Lung (tissue), 16 donors: ENCODE measurements around the gene ATP2B3. TPM values are rescaled to one million over a fixed set of nuclear protein-coding genes. Genes with fewer than 3 reads are reported as not detected.

ENCODE experiments used
- ATAC-seq: fragments of 200-7000 bp; cut with Tn5 transposase; one replicate; pipeline ENCODE4 v1.9.1; 2020; ENCODE audit warnings: moderate number of reproducible peaks; ENCODE audit not compliant: insufficient read depth, low FRiP score
- DNase-seq, 3 donors: peaks; one replicate each; pipeline ENCODE4 v3.0.0-alpha.2; 2013 to 2017
- H3K27ac ChIP-seq, 2 donors: one replicate each; pipeline ENCODE4 v1.5.1; 2013; ENCODE audit warnings: mild to moderate bottlenecking in 2 of 2, moderate library complexity in 2 of 2, control low read depth in 1 of 2, inconsistent platforms in 1 of 2, low read depth in 1 of 2, low read length in 1 of 2
- H3K27me3 ChIP-seq, 3 donors: one replicate each; pipeline ENCODE4 v1.5.1; 2013; ENCODE audit warnings: low read length in 2 of 3; ENCODE audit not compliant: control insufficient read depth in 3 of 3, insufficient read depth in 3 of 3
- H3K36me3 ChIP-seq, 4 donors: one replicate each; pipeline ENCODE4 v1.5.1; 2013; ENCODE audit warnings: low read length in 4 of 4, mild to moderate bottlenecking in 1 of 4, moderate library complexity in 1 of 4; ENCODE audit not compliant: control insufficient read depth in 4 of 4, insufficient read depth in 4 of 4
- H3K4me1 ChIP-seq, 5 donors: one replicate each; pipeline ENCODE4 v1.5.1; 2013; ENCODE audit warnings: low read length in 5 of 5, mild to moderate bottlenecking in 2 of 5, moderate library complexity in 1 of 5; ENCODE audit not compliant: control insufficient read depth in 5 of 5, insufficient read depth in 5 of 5
- H3K4me3 ChIP-seq: one replicate; pipeline ENCODE4 v1.5.1; 2013; ENCODE audit warnings: mild to moderate bottlenecking, control low read depth, moderate library complexity
- H3K9ac ChIP-seq, 2 donors: one replicate each; pipeline ENCODE4 v1.5.1; 2013; ENCODE audit warnings: low read length in 2 of 2, control low read depth in 1 of 2; ENCODE audit not compliant: insufficient read depth in 1 of 2
- H3K9me3 ChIP-seq, 4 donors: one replicate each; pipeline ENCODE4 v1.5.1; 2013; ENCODE audit warnings: low read length in 3 of 4, mild to moderate bottlenecking in 1 of 4, moderate library complexity in 1 of 4; ENCODE audit not compliant: control insufficient read depth in 4 of 4, insufficient read depth in 3 of 4
- WGBS, 2 donors: extraction: QIAGEN DNeasy Blood & Tissue Kit; methylation state at CpG; one replicate each; pipeline ENCODE4 v1.1.7; 2013; 5-methylcytosine and 5-hydroxymethylcytosine counted together
- long read RNA-seq, 5 donors: transcript quantifications; one replicate each; lab custom pipeline, GENCODE V29; 2026
- polyA plus RNA-seq, 2 donors: library from polyadenylated mRNA; stranded (reverse); fragments of 200-250 nt; gene quantifications; one replicate each; pipeline ENCODE4 v1.2.1, GENCODE V29; 2013
- total RNA-seq, 2 donors: library from RNA; depleted of rRNA in 1 of 2; stranded (reverse); fragments of >200 nt in 1 of 2; gene quantifications; one replicate each; pipeline ENCODE4 v1.2.1, GENCODE V29; 2014 to 2021
- TF ChIP-seq, protein P1 (sequence below): IDR thresholded peaks from 2 replicates; pipeline ENCODE4 v1.5.1; 2012; ENCODE audit warnings: mild to moderate bottlenecking; ENCODE audit errors: control extremely low read depth, extremely low read depth
- donor health status: control.
- donor health status: control.
- donor health status: Bipolar disorder and iron deficiency.
- donor health status: healthy.
- donor health status: DM: yes; HTN: yes; CAD: no.

Gene ATP2B3
- total RNA-seq (under 1 TPM; 0.21 to 0.54 TPM), polyA plus RNA-seq (not detected)
- long read RNA-seq, donor 1, result 0 reads
- long read RNA-seq, donor 2, result 0 reads
- long read RNA-seq, donor 3, result 0 reads
- long read RNA-seq, donor 4, result 0 reads
- long read RNA-seq, donor 5, result 0 reads

DNA sequence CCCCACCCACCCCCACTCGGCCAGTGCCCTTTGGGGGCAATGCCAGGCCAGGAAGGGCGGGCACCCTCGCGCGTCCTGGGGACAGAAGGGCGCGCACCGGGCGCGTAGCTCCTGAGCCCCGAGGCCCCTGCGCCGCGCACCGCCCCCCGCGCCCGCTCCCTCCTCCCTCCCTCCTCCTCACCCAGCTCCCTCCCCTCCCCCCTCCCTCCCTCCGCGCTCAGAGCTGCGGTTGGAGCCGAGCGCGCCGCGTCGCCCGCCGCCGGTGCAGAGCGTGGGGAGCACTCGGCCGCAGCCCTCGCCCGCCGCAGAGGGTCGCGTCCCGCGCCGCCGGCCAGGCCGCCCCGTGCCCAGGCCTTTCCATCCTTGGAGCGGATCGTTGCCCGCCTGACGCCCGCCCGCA, at the start of gene ATP2B3:
ATP2B3 (plus strand) TSS at position 220 of the 400 bp plus-strand sequence. CDS start 18,606 bp downstream, outside the sequence.
- Histone ChIP-seq H3K36me3 (no peaks in the 10 kb centered on the region), H3K27ac (no peak within 1 kb of the TSS), H3K9me3 (peaks cover 0 to 5% (median 0%) of the 10 kb centered on the region in 4 donors), H3K4me1 (no peaks in the 10 kb centered on the region), H3K27me3 (peaks cover 6 to 35% (median 21%) of the 10 kb centered on the region in 3 donors), H3K4me3 (no peak within 1 kb of the TSS), H3K9ac (no peak within 1 kb of the TSS)
- ATAC-seq (no peak), DNase-seq (no peak)
- TF ChIP-seq, protein P1, sequence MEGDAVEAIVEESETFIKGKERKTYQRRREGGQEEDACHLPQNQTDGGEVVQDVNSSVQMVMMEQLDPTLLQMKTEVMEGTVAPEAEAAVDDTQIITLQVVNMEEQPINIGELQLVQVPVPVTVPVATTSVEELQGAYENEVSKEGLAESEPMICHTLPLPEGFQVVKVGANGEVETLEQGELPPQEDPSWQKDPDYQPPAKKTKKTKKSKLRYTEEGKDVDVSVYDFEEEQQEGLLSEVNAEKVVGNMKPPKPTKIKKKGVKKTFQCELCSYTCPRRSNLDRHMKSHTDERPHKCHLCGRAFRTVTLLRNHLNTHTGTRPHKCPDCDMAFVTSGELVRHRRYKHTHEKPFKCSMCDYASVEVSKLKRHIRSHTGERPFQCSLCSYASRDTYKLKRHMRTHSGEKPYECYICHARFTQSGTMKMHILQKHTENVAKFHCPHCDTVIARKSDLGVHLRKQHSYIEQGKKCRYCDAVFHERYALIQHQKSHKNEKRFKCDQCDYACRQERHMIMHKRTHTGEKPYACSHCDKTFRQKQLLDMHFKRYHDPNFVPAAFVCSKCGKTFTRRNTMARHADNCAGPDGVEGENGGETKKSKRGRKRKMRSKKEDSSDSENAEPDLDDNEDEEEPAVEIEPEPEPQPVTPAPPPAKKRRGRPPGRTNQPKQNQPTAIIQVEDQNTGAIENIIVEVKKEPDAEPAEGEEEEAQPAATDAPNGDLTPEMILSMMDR, result no peak
- 23% methylated on average over 50 of the region's 50 CpGs; no CpG with 5 or more reads in 1 of the 2 donors for WGBS, 2 donors

DNA sequence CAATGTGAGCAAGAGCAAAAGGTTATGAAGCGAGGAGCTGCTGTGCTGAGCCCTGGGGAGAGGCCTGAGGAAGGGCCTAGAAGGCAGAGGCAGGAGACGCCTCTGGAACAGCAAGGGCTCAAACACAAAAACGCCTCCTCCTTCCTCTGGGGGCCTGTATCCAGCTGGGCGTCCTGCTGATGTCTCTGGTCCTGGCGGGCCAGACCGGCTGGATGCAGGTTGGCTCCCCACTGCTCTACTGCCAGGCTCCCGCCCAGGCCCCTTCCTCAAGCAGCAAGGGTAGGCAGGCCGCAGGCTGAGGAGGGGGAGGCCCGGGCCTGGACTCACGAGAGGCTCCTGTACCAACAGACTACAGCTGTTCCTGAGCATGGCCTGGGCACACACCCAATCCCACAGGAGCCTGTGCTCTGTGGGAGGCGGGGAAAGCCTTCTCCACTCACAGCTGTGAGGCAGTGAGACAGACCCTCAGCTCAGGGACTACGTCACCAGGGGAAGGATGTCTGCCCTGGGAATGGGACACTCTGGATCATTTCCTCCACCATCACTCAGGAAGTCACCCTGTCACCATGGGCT, 49.3 kb upstream of the ATP2B3 start:
- peaks cover 0 to 10% (median under 1%) of the 10 kb centered on the region in 4 donors for H3K9me3 ChIP-seq
- 82 to 85% methylated on average over 6 to 12 of the region's 12 CpGs for WGBS, 2 donors
- H3K27ac ChIP-seq, result no peak overlapping the region
- TF ChIP-seq, protein P1, result no peak
- H3K4me1 ChIP-seq, result peaks cover 0 to 7% (median 0%) of the 10 kb centered on the region in 5 donors
- no peak overlapping the region for H3K4me3 ChIP-seq
- DNase-seq (peak in 2 of 3 donors; percentile 22 to 24), ATAC-seq (no peak)
- peaks cover 0 to 6% (median 6%) of the 10 kb centered on the region in 4 donors for H3K36me3 ChIP-seq
- no peak overlapping the region for H3K9ac ChIP-seq
- H3K27me3 ChIP-seq, result no peaks in the 10 kb centered on the region

DNA sequence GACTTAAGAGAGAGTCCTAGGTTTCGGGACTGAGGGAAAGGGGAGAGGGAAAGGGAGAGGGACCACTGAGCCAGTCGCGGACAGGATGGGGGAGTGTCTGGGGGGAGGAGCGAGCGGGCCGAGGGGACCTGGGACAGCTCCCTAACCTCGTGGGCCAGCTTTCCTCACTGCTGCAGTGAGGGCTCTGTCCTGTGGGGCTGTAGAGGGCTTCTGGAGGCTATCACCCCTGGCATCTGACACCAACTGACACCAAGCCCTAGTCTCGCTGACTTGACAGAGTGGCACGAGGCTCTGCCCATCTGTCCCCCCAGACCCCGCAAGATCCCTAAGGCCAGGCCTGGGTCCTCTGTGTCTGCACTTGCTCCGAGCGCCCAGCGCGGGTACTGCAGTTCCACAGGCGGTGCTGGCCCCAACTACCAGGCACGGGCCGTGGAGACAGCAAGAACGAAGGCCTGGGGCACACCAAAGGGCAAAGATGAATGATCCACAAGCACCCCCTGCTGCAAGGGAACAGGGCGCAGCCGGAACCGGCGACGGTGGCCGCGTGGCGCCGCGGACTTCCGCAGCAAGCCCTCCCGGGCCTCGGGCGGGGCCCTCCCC, 47.5 kb upstream of the ATP2B3 start:
- Histone ChIP-seq H3K27me3 (no peaks in the 10 kb centered on the region), H3K9ac (no peak overlapping the region), H3K27ac (peak overlapping the region; percentile 66 to 71), H3K9me3 (peaks cover 0 to 3% (median under 1%) of the 10 kb centered on the region in 4 donors), H3K4me3 (peak overlapping the region; percentile 55), H3K36me3 (peaks cover 0 to 3% (median under 1%) of the 10 kb centered on the region in 4 donors), H3K4me1 (peaks cover 0 to 8% (median 0%) of the 10 kb centered on the region in 5 donors)
- 3 to 24% methylated on average over 16 to 32 of the region's 32 CpGs for WGBS, 2 donors
- DNase-seq (peak in 2 of 3 donors; percentile 18 to 25), ATAC-seq (no peak)
- TF ChIP-seq, protein P1, result no peak
